Karpas-422 (cell line): Measurements from ENCODE around the gene TEX35. TPM values are rescaled to one million over a fixed set of nuclear protein-coding genes. Genes with fewer than 3 reads are reported as not detected.

Experiments
- DNase-seq: peaks from one replicate; pipeline ENCODE4 v3.0.0-alpha.2; 2015
- H2AFZ ChIP-seq: fragments of 200-600 bp; sonication (generic); 2 replicates; pipeline ENCODE4 v1.6.1; 2014; ENCODE audit warnings: antibody characterized with exemption, low read length, mixed read lengths
- H3K27ac ChIP-seq: fragments of 200-600 bp; sonication (generic); 2 replicates; pipeline ENCODE4 v1.5.1; 2014; ENCODE audit warnings: mild to moderate bottlenecking, low read length, moderate library complexity
- H3K27me3 ChIP-seq: fragments of 200-600 bp; sonication (generic); 2 replicates; pipeline ENCODE4 v1.6.1; 2014; ENCODE audit warnings: low read length, mixed read lengths
- H3K36me3 ChIP-seq: fragments of 200-600 bp; sonication (generic); 2 replicates; pipeline ENCODE4 v1.6.1; 2014; ENCODE audit warnings: low read length, mixed read lengths; ENCODE audit not compliant: insufficient read depth
- H3K4me1 ChIP-seq: fragments of 200-600 bp; sonication (generic); 2 replicates; pipeline ENCODE4 v1.6.1; 2014; ENCODE audit warnings: mild to moderate bottlenecking, low read length, mixed read lengths
- H3K4me2 ChIP-seq: fragments of 200-600 bp; sonication (generic); 2 replicates; pipeline ENCODE4 v1.6.1; 2014; ENCODE audit warnings: low read length, low read depth, mild to moderate bottlenecking; ENCODE audit not compliant: poor library complexity, severe bottlenecking
- H3K4me3 ChIP-seq: fragments of 200-600 bp; sonication (generic); 2 replicates; pipeline ENCODE4 v1.5.1; 2014; ENCODE audit warnings: mild to moderate bottlenecking, antibody characterized with exemption, low read length, mixed read lengths
- H3K79me2 ChIP-seq: fragments of 200-600 bp; sonication (generic); 2 replicates; pipeline ENCODE4 v1.6.1; 2014; ENCODE audit warnings: mild to moderate bottlenecking, low read length, mixed read lengths
- H3K9ac ChIP-seq: fragments of 200-600 bp; sonication (generic); 2 replicates; pipeline ENCODE4 v1.6.0; 2014; ENCODE audit warnings: low read length
- H3K9me2 ChIP-seq: fragments of 200-600 bp; sonication (generic), shearing (Covaris generic); replicated peaks from 2 replicates; pipeline ENCODE4 v1.6.0; 2014; ENCODE audit warnings: mild to moderate bottlenecking, low read length, moderate library complexity; ENCODE audit not compliant: insufficient read depth
- H3K9me3 ChIP-seq: fragments of 300-700, 200-600 bp; sonication (generic); 2 replicates; pipeline ENCODE4 v1.6.1; 2014; ENCODE audit warnings: low read length, mixed read lengths
- H4K20me1 ChIP-seq: fragments of 200-600 bp; sonication (generic); 2 replicates; pipeline ENCODE4 v1.6.1; 2014; ENCODE audit warnings: mild to moderate bottlenecking, antibody characterized with exemption, low read length, low read depth; ENCODE audit not compliant: insufficient read depth
- total RNA-seq: library from RNA; depleted of rRNA; stranded (reverse); fragments of >200 nt; shearing (Covaris generic); gene quantifications from 2 replicates; pipeline ENCODE4 v1.2.3, GENCODE V29; 2014; ENCODE audit warnings: low replicate concordance

The TEX35 gene
- total RNA-seq, 1 experiment from 2014 or later: 0.26 TPM

GRCh38 chr1:178477841-178478240 lies 35.1 kb upstream of the TEX35 start:
- H4K20me1 ChIP-seq: no peaks in the 10 kb centered on the region
- no peak overlapping the region for H3K27ac ChIP-seq
- no peak overlapping the region for H3K9ac ChIP-seq
- H2AFZ ChIP-seq: no peak overlapping the region
- H3K4me1 ChIP-seq: peaks cover under 1% of the 10 kb centered on the region; the same call in 1 of the 2 replicates
- no peaks in the 10 kb centered on the region for H3K36me3 ChIP-seq
- no peak overlapping the region for H3K4me2 ChIP-seq
- H3K9me2 ChIP-seq: no peaks in the 10 kb centered on the region
- DNase-seq: no peak
- no peaks in the 10 kb centered on the region for H3K79me2 ChIP-seq
- H3K4me3 ChIP-seq: no peak overlapping the region
- H3K27me3 ChIP-seq: no peaks in the 10 kb centered on the region
- H3K9me3 ChIP-seq: no peaks in the 10 kb centered on the region

GRCh38 chr1:178483251-178483957 lies 29.5 kb upstream of the TEX35 start:
- DNase-seq: no peak
- Histone ChIP-seq H3K4me1 (peaks cover 9% of the 10 kb centered on the region), H3K9ac (no peak overlapping the region), H2AFZ (no peak overlapping the region), H3K27ac (no peak overlapping the region), H3K36me3 (no peaks in the 10 kb centered on the region), H3K9me3 (no peaks in the 10 kb centered on the region), H3K4me3 (no peak overlapping the region), H3K79me2 (no peaks in the 10 kb centered on the region), H3K9me2 (no peaks in the 10 kb centered on the region), H3K27me3 (no peaks in the 10 kb centered on the region), H4K20me1 (no peaks in the 10 kb centered on the region), H3K4me2 (no peak overlapping the region)

GRCh38 chr1:178484698-178485225 lies 28.1 kb upstream of the TEX35 start:
- no peaks in the 10 kb centered on the region for H3K36me3 ChIP-seq
- H3K4me3 ChIP-seq: no peak overlapping the region
- no peaks in the 10 kb centered on the region for H4K20me1 ChIP-seq
- H2AFZ ChIP-seq: no peak overlapping the region
- no peaks in the 10 kb centered on the region for H3K9me3 ChIP-seq
- no peak for DNase-seq
- H3K79me2 ChIP-seq: no peaks in the 10 kb centered on the region
- H3K27me3 ChIP-seq: no peaks in the 10 kb centered on the region
- H3K9me2 ChIP-seq: no peaks in the 10 kb centered on the region
- no peak overlapping the region for H3K4me2 ChIP-seq
- no peak overlapping the region for H3K9ac ChIP-seq
- peaks cover 9% of the 10 kb centered on the region for H3K4me1 ChIP-seq
- H3K27ac ChIP-seq: no peak overlapping the region

- no peaks in the 10 kb centered on the region for H3K27me3 ChIP-seq
- no peaks in the 10 kb centered on the region for H3K9me2 ChIP-seq
- no peaks in the 10 kb centered on the region for H3K9me3 ChIP-seq
- no peak overlapping the region for H3K27ac ChIP-seq
- H4K20me1 ChIP-seq: no peaks in the 10 kb centered on the region
- DNase-seq: no peak
- H3K79me2 ChIP-seq: no peaks in the 10 kb centered on the region
- no peak overlapping the region for H2AFZ ChIP-seq
- peaks cover 9% of the 10 kb centered on the region for H3K4me1 ChIP-seq
- no peak overlapping the region for H3K9ac ChIP-seq
- H3K4me3 ChIP-seq: no peak overlapping the region
- H3K36me3 ChIP-seq: no peaks in the 10 kb centered on the region
- no peak overlapping the region for H3K4me2 ChIP-seq
Observed at GRCh38 chr1:178485541-178485981, 27.3 kb upstream of the TEX35 start.

GRCh38 chr1:178486100-178487069 lies 26.5 kb upstream of the TEX35 start:
- Histone ChIP-seq H3K4me3 (peak overlapping the region; percentile 33; the same call in 1 of the 2 replicates), H3K27me3 (no peaks in the 10 kb centered on the region), H3K4me1 (peaks cover 9% of the 10 kb centered on the region), H3K9me3 (no peaks in the 10 kb centered on the region), H3K9ac (peak overlapping the region; percentile 51), H4K20me1 (no peaks in the 10 kb centered on the region), H3K36me3 (no peaks in the 10 kb centered on the region), H2AFZ (peak overlapping the region; percentile 44; the same call in 1 of the 2 replicates), H3K79me2 (no peaks in the 10 kb centered on the region), H3K9me2 (no peaks in the 10 kb centered on the region), H3K4me2 (peak overlapping the region; percentile 42), H3K27ac (no peak overlapping the region)
- DNase-seq: no peak

- peak overlapping the region; percentile 42 for H3K4me2 ChIP-seq
- H4K20me1 ChIP-seq: no peaks in the 10 kb centered on the region
- DNase-seq: no peak
- peak overlapping the region; percentile 44; the same call in 1 of the 2 replicates for H2AFZ ChIP-seq
- H3K4me1 ChIP-seq: peaks cover 9% of the 10 kb centered on the region
- H3K79me2 ChIP-seq: no peaks in the 10 kb centered on the region
- peak overlapping the region; percentile 33; the same call in 1 of the 2 replicates for H3K4me3 ChIP-seq
- H3K27ac ChIP-seq: no peak overlapping the region
- H3K27me3 ChIP-seq: no peaks in the 10 kb centered on the region
- no peaks in the 10 kb centered on the region for H3K9me2 ChIP-seq
- no peaks in the 10 kb centered on the region for H3K9me3 ChIP-seq
- H3K9ac ChIP-seq: peak overlapping the region; percentile 51
- no peaks in the 10 kb centered on the region for H3K36me3 ChIP-seq
Observed at GRCh38 chr1:178487070-178487615, 25.8 kb upstream of the TEX35 start.

- H3K9me3 ChIP-seq: no peaks in the 10 kb centered on the region
- H3K4me1 ChIP-seq: peaks cover 9% of the 10 kb centered on the region
- H3K27me3 ChIP-seq: no peaks in the 10 kb centered on the region
- H3K4me3 ChIP-seq: no peak overlapping the region
- H3K4me2 ChIP-seq: no peak overlapping the region
- H4K20me1 ChIP-seq: no peaks in the 10 kb centered on the region
- H3K9ac ChIP-seq: no peak overlapping the region
- no peak for DNase-seq
- no peak overlapping the region for H3K27ac ChIP-seq
- no peaks in the 10 kb centered on the region for H3K79me2 ChIP-seq
- H2AFZ ChIP-seq: no peak overlapping the region
- no peaks in the 10 kb centered on the region for H3K9me2 ChIP-seq
- H3K36me3 ChIP-seq: no peaks in the 10 kb centered on the region
Observed at GRCh38 chr1:178488393-178488792, 24.5 kb upstream of the TEX35 start.

- H3K27ac ChIP-seq: no peak overlapping the region
- H3K9me2 ChIP-seq: no peaks in the 10 kb centered on the region
- no peaks in the 10 kb centered on the region for H3K36me3 ChIP-seq
- H3K4me1 ChIP-seq: peaks cover 9% of the 10 kb centered on the region
- no peaks in the 10 kb centered on the region for H4K20me1 ChIP-seq
- DNase-seq: no peak
- H3K27me3 ChIP-seq: no peaks in the 10 kb centered on the region
- H3K4me3 ChIP-seq: no peak overlapping the region
- H3K4me2 ChIP-seq: no peak overlapping the region
- H3K9ac ChIP-seq: no peak overlapping the region
- no peak overlapping the region for H2AFZ ChIP-seq
- H3K9me3 ChIP-seq: no peaks in the 10 kb centered on the region
- H3K79me2 ChIP-seq: no peaks in the 10 kb centered on the region
Observed at GRCh38 chr1:178489399-178489798, 23.5 kb upstream of the TEX35 start.
